GM23338 (cell line): ENCODE data around the gene SLC41A2. TPM values are rescaled to one million over a fixed set of nuclear protein-coding genes. Genes with fewer than 3 reads are reported as not detected.

Source experiments
- ATAC-seq: fragments of 200-7000 bp; cut with Tn5 transposase; 3 replicates; pipeline ENCODE4 v1.9.1; 2020
- DNase-seq: peaks from one replicate; pipeline ENCODE4 v3.0.0-alpha.2; 2015; ENCODE audit warnings: low spot score
- H2AFZ ChIP-seq: fragments of 200-600 bp; sonication (generic); 2 replicates; pipeline ENCODE4 v1.8.0; 2016; ENCODE audit warnings: antibody characterized with exemption, mild to moderate bottlenecking, moderate library complexity
- H3F3A ChIP-seq: fragments of 200-600 bp; sonication (generic); replicated peaks from 2 replicates; pipeline ENCODE4 v1.8.0; 2017; ENCODE audit warnings: antibody characterized with exemption, mixed run types, low read depth
- H3K27ac ChIP-seq: fragments of 200-600 bp; sonication (generic); 2 replicates; pipeline ENCODE4 v1.6.1; 2016; ENCODE audit warnings: low read depth
- H3K27me3 ChIP-seq: fragments of 200-600 bp; sonication (generic); 2 replicates; pipeline ENCODE4 v1.8.0; 2016; ENCODE audit warnings: mild to moderate bottlenecking, mixed run types, moderate library complexity; ENCODE audit not compliant: insufficient read depth
- H3K36me3 ChIP-seq: fragments of 200-600 bp; sonication (generic); 2 replicates; pipeline ENCODE4 v1.8.0; 2016; ENCODE audit warnings: mild to moderate bottlenecking; ENCODE audit not compliant: insufficient read depth
- H3K4me1 ChIP-seq: fragments of 200-600 bp; sonication (generic); 2 replicates; pipeline ENCODE4 v1.8.0; 2016; ENCODE audit warnings: mild to moderate bottlenecking, moderate library complexity; ENCODE audit not compliant: insufficient read depth
- H3K4me2 ChIP-seq: fragments of 200-600 bp; sonication (generic); 2 replicates; pipeline ENCODE4 v1.7.1; 2017; ENCODE audit warnings: mixed run types
- H3K4me3 ChIP-seq: fragments of 200-600 bp; sonication (generic); 2 replicates; pipeline ENCODE4 v1.6.1; 2016; ENCODE audit warnings: mixed run types
- H3K79me2 ChIP-seq: fragments of 200-600 bp; sonication (generic); replicated peaks from 2 replicates; pipeline ENCODE4 v1.8.0; 2017; ENCODE audit warnings: mild to moderate bottlenecking; ENCODE audit not compliant: insufficient read depth
- H3K9me2 ChIP-seq: fragments of 200-600 bp; sonication (generic); 2 replicates; pipeline ENCODE4 v1.8.0; 2017; ENCODE audit not compliant: insufficient read depth
- H4K20me1 ChIP-seq: fragments of 200-600 bp; sonication (generic); replicated peaks from 2 replicates; pipeline ENCODE4 v1.8.0; 2017; ENCODE audit warnings: mild to moderate bottlenecking; ENCODE audit not compliant: insufficient read depth
- H3K27ac Mint-ChIP-seq: 2 replicates; pipeline ENCODE4 v1.8.0; 2020; ENCODE audit warnings: inconsistent platforms, mild to moderate bottlenecking, moderate library complexity, mixed read lengths
- H3K27me3 Mint-ChIP-seq: 3 replicates; pipeline ENCODE4 v1.8.0; 2022; ENCODE audit warnings: low read depth, mild to moderate bottlenecking, moderate library complexity, mixed read lengths, inconsistent platforms; ENCODE audit not compliant: insufficient read depth, poor library complexity
- H3K36me3 Mint-ChIP-seq: 3 replicates; pipeline ENCODE4 v1.8.0; 2021; ENCODE audit warnings: low read depth, mild to moderate bottlenecking, inconsistent platforms, moderate library complexity, mixed read lengths
- H3K4me1 Mint-ChIP-seq: 3 replicates; pipeline ENCODE4 v1.8.0; 2020; ENCODE audit warnings: mild to moderate bottlenecking, inconsistent platforms, mixed read lengths
- H3K4me3 Mint-ChIP-seq: 3 replicates; pipeline ENCODE4 v1.8.0; 2021; ENCODE audit warnings: moderate library complexity, mild to moderate bottlenecking, inconsistent platforms, mixed read lengths
- H3K9me3 Mint-ChIP-seq: 3 replicates; pipeline ENCODE4 v1.8.0; 2020; ENCODE audit warnings: moderate library complexity, mild to moderate bottlenecking, inconsistent platforms, mixed read lengths
- EZH2phosphoT487 ChIP-seq: fragments of 200-600 bp; sonication (generic); IDR thresholded peaks from one replicate; pipeline ENCODE4 v1.8.1; 2018; ENCODE audit warnings: antibody characterized with exemption; ENCODE audit not compliant: unreplicated experiment
- NANOG ChIP-seq: IDR thresholded peaks from 2 replicates; pipeline ENCODE4 v1.6.1; 2016; ENCODE audit warnings: antibody characterized with exemption, borderline replicate concordance
- POLR2AphosphoS5 ChIP-seq: IDR thresholded peaks from 2 replicates; pipeline ENCODE4 v1.6.1; 2016; ENCODE audit warnings: antibody characterized with exemption, low read depth
- ZNF114 ChIP-seq: fragments of 250-450 bp; sonication (Bioruptor Pico); IDR thresholded peaks from 2 replicates; pipeline ENCODE4 v1.5.0; 2020; ENCODE audit warnings: mild to moderate bottlenecking, moderate library complexity
- ZNF462 ChIP-seq: fragments of 250-450 bp; sonication (Bioruptor Pico); IDR thresholded peaks from 2 replicates; pipeline ENCODE4 v1.5.0; 2020; ENCODE audit warnings: mild to moderate bottlenecking, moderate library complexity
- polyA plus RNA-seq: library from polyadenylated mRNA; unstranded; fragments of >200 nt; fragmentation: Nextera tagmentation; extraction: Ambion mirVana; gene quantifications from 2 replicates; pipeline ENCODE4 v1.2.1, GENCODE V29; 2016
- total RNA-seq: library from RNA; depleted of rRNA; stranded (reverse); fragments of >200 nt; shearing (Covaris generic); gene quantifications from 2 replicates; pipeline ENCODE4 v1.2.3, GENCODE V29; 2014
- TF ChIP-seq, protein P1 (sequence below), 2 experiments: fragments of 200-600 bp in 1 of 2; sonication (generic) in 1 of 2; conservative IDR thresholded peaks; 2 replicates each; pipeline versions ENCODE4 v1.5.1 to v1.6.1; 2016 to 2017; ENCODE audit warnings: antibody characterized with exemption in 2 of 2, low read depth in 2 of 2, mild to moderate bottlenecking in 2 of 2, moderate library complexity in 1 of 2

SLC41A2 gene
- total and polyA plus RNA-seq, 2 experiments from 2014 or later: 1.5 to 6.8 TPM

- TF ChIP-seq ZNF462: no peak
- TF ChIP-seq ZNF114: no peak
- no peak for TF ChIP-seq POLR2AphosphoS5
These were observed 40.6 kb upstream of the SLC41A2 start (continued) for GRCh38 chr12:104998423-104999346.

- ATAC-seq: no peak
- Histone ChIP-seq H3K4me2 (no peak overlapping the region), H3K27me3 (no peaks in the 10 kb centered on the region), H3K4me3 (no peak overlapping the region), H3K27ac (no peak overlapping the region), H2AFZ (no peak overlapping the region), H3K36me3 (peaks cover 45% of the 10 kb centered on the region), H4K20me1 (peaks cover 22% of the 10 kb centered on the region), H3K9me2 (no peaks in the 10 kb centered on the region), H3K79me2 (peaks cover 16% of the 10 kb centered on the region; the same call in 1 of the 2 replicates), H3F3A (no peaks in the 10 kb centered on the region), H3K4me1 (no peaks in the 10 kb centered on the region)
- Mint-ChIP-seq H3K27me3 (peaks cover 3% of the 10 kb centered on the region), H3K36me3 (peaks cover 92% of the 10 kb centered on the region), H3K9me3 (no peaks in the 10 kb centered on the region), H3K27ac (peak overlapping the region; percentile 2; the same call in 1 of the 2 replicates), H3K4me3 (no peak overlapping the region), H3K4me1 (no peaks in the 10 kb centered on the region)
- DNase-seq: no peak
- TF ChIP-seq EZH2phosphoT487 (no peak), NANOG (no peak), ZNF462 (no peak), POLR2AphosphoS5 (no peak)
- TF ChIP-seq, protein P1, sequence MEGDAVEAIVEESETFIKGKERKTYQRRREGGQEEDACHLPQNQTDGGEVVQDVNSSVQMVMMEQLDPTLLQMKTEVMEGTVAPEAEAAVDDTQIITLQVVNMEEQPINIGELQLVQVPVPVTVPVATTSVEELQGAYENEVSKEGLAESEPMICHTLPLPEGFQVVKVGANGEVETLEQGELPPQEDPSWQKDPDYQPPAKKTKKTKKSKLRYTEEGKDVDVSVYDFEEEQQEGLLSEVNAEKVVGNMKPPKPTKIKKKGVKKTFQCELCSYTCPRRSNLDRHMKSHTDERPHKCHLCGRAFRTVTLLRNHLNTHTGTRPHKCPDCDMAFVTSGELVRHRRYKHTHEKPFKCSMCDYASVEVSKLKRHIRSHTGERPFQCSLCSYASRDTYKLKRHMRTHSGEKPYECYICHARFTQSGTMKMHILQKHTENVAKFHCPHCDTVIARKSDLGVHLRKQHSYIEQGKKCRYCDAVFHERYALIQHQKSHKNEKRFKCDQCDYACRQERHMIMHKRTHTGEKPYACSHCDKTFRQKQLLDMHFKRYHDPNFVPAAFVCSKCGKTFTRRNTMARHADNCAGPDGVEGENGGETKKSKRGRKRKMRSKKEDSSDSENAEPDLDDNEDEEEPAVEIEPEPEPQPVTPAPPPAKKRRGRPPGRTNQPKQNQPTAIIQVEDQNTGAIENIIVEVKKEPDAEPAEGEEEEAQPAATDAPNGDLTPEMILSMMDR (conservative IDR thresholded peaks at IDR 0.05; ENCODE audit: low read depth in 2 of 2): no peak
These were observed 39.5 kb upstream of the SLC41A2 start for GRCh38 chr12:104997541-104997940.
